Measurements from ENCODE around the gene KLHL26. TPM values are rescaled to one million over a fixed set of nuclear protein-coding genes. Genes with fewer than 3 reads are reported as not detected.

Gene KLHL26
- polyA plus RNA-seq, 1 donor = 5.4 TPM

- no peak for DNase-seq
Observed at GRCh38 chr19:18648973-18649315, 12.1 kb downstream of the KLHL26 start.

GRCh38 chr19:18649371-18650020, 12.7 kb downstream of the KLHL26 start:
- peak; percentile 80 for DNase-seq

- peak; percentile 65 for DNase-seq
Observed at GRCh38 chr19:18650021-18650390, 13.2 kb downstream of the KLHL26 start.

GRCh38 chr19:18650468-18651041, 13.7 kb downstream of the KLHL26 start:
- peak; percentile 80 for DNase-seq

GRCh38 chr19:18651300-18651699, 14.5 kb downstream of the KLHL26 start:
- DNase-seq = no peak

- DNase-seq = no peak
Observed at GRCh38 chr19:18651733-18652132, 14.9 kb downstream of the KLHL26 start.

GRCh38 chr19:18653853-18654252, 17.0 kb downstream of the KLHL26 start:
- DNase-seq = no peak

- no peak for DNase-seq
Observed at GRCh38 chr19:18654469-18654868, 17.6 kb downstream of the KLHL26 start.

GRCh38 chr19:18655173-18655844, 18.5 kb downstream of the KLHL26 start:
- no peak for DNase-seq

GRCh38 chr19:18656337-18657086, 19.7 kb downstream of the KLHL26 start:
- no peak for DNase-seq

GRCh38 chr19:18657590-18658365, 20.9 kb downstream of the KLHL26 start:
- no peak for DNase-seq

GRCh38 chr19:18658366-18658855, 21.6 kb downstream of the KLHL26 start:
- DNase-seq = no peak

GRCh38 chr19:18659281-18660050, 22.6 kb downstream of the KLHL26 start:
- peak; percentile 74 for DNase-seq

- DNase-seq = no peak
Observed at GRCh38 chr19:18660051-18660910, 23.5 kb downstream of the KLHL26 start.

- no peak for DNase-seq
Observed at GRCh38 chr19:18660939-18661670, 24.3 kb downstream of the KLHL26 start.

- DNase-seq = no peak
Observed at GRCh38 chr19:18662972-18663732, 26.3 kb downstream of the KLHL26 start.

- no peak for DNase-seq
Observed at GRCh38 chr19:18663940-18664530, 27.2 kb downstream of the KLHL26 start.

- DNase-seq = no peak
Observed at GRCh38 chr19:18665771-18666202, 29.0 kb downstream of the KLHL26 start.

- DNase-seq = no peak
Observed at GRCh38 chr19:18666317-18666716, 29.5 kb downstream of the KLHL26 start.
